GM10266 (cell line): ENCODE data around the gene IL36RN.

ENCODE experiments used
- DNase-seq: peaks from one replicate; pipeline ENCODE4 v3.0.0; 2012; ENCODE audit errors: extremely low spot score
- CTCF ChIP-seq: IDR thresholded peaks from 2 replicates; pipeline ENCODE4 v1.5.1; 2012; ENCODE audit warnings: mild to moderate bottlenecking, low read depth; ENCODE audit not compliant: control insufficient read depth, insufficient read depth; ENCODE audit errors: missing control alignments

The IL36RN gene

GRCh38 chr2:113112441-113112840 lies 53.4 kb downstream of the IL36RN start:
- TF ChIP-seq CTCF: no peak
- DNase-seq: no peak

GRCh38 chr2:113112871-113113270 lies 53.9 kb downstream of the IL36RN start:
- no peak for TF ChIP-seq CTCF
- no peak for DNase-seq

- DNase-seq: no peak
- TF ChIP-seq CTCF: no peak
These were observed 54.8 kb downstream of the IL36RN start for GRCh38 chr2:113113807-113114206.
